HepG2 (cell line): ENCODE measurements around the gene CPNE8. TPM values are rescaled to one million over a fixed set of nuclear protein-coding genes. Genes with fewer than 3 reads are reported as not detected.

ENCODE experiments used
- ATAC-seq: fragments of 200-7000 bp; cut with Tn5 transposase; 3 replicates; pipeline ENCODE4 v1.9.1; 2020; ENCODE audit warnings: mild to moderate bottlenecking, moderate library complexity
- BruUV-seq: library from RNA; stranded (reverse); fragments of 400-500 nt; replicated peaks from 2 replicates; lab custom pipeline; 2021; lab: Mats Ljungman, UMichigan
- CTCF ChIA-PET: fragments of 300-600 bp; formaldehyde crosslinking; extraction: SDS; loops from one replicate; lab custom pipeline; 2021; ENCODE audit warnings: low total read pairs, inconsistent platforms, low intra/inter-chr PET ratio; lab: Yijun Ruan, JAX
- POLR2A ChIA-PET: fragments of 350-600 bp; sonication (Branson Sonifier 250); formaldehyde crosslinking; loops from one replicate; lab custom pipeline; 2020; ENCODE audit warnings: antibody characterized with exemption, inconsistent platforms; lab: Yijun Ruan, JAX
- DNase-seq: peaks from one replicate; pipeline ENCODE4 v3.0.0-alpha.2; 2015; ENCODE audit warnings: low spot score
- FAIRE-seq: peaks from 3 replicates; lab custom pipeline; 2011; peaks lifted over from hg19 to GRCh38; lab: Jason Lieb, UNC
- H2AFZ ChIP-seq: one replicate; pipeline ENCODE4 v1.6.1; 2011; ENCODE audit warnings: low read length, inconsistent platforms
- H3K27ac ChIP-seq: fragments of 300-600 bp; 3 replicates; pipeline ENCODE4 v1.8.0; 2011; ENCODE audit warnings: mixed run types, mild to moderate bottlenecking, mixed read lengths, low read length, inconsistent platforms; ENCODE audit not compliant: insufficient read depth; ENCODE audit errors: extremely low read length
- H3K27me3 ChIP-seq, 2 experiments: fragments of 200-600 bp in 1 of 2; 2 replicates in 1 of 2; 3 replicates in 1 of 2; pipeline versions ENCODE4 v1.6.0 to v1.8.0; 2011; ENCODE audit warnings: low read length in 2 of 2, mild to moderate bottlenecking in 2 of 2, moderate library complexity in 2 of 2, inconsistent platforms in 1 of 2; ENCODE audit not compliant: insufficient read depth in 2 of 2, control insufficient read depth in 1 of 2
- H3K36me3 ChIP-seq, 2 experiments: fragments of 200-600 bp in 1 of 2; replicated peaks in 1 of 2; 2 replicates in 1 of 2; 3 replicates in 1 of 2; pipeline versions ENCODE4 v1.5.1 to v1.8.0; 2011; ENCODE audit warnings: low read length in 2 of 2, inconsistent platforms in 1 of 2; ENCODE audit not compliant: insufficient read depth in 2 of 2, control insufficient read depth in 1 of 2
- H3K4me1 ChIP-seq: 2 replicates; pipeline ENCODE4 v1.5.1; 2012; ENCODE audit warnings: low read length, inconsistent platforms; ENCODE audit not compliant: insufficient read depth
- H3K4me2 ChIP-seq: 2 replicates; pipeline ENCODE4 v1.6.0; 2011; ENCODE audit warnings: low read depth, low read length, inconsistent platforms
- H3K4me3 ChIP-seq, 3 experiments: fragments of 200-600 bp in 1 of 3; sonication (generic), shearing (Covaris generic) in 1 of 3; replicated peaks in 1 of 3; 2 replicates each; pipeline ENCODE4 v1.5.1; 2011 to 2016; ENCODE audit warnings: low read length in 3 of 3, inconsistent platforms in 2 of 3, low read depth in 2 of 3, mild to moderate bottlenecking in 2 of 3, control low read depth in 1 of 3, mixed read lengths in 1 of 3; ENCODE audit not compliant: insufficient read depth in 1 of 3
- H3K79me2 ChIP-seq: one replicate; pipeline ENCODE4 v1.6.1; 2011; ENCODE audit warnings: low read length, inconsistent platforms; ENCODE audit not compliant: insufficient read depth
- H3K9ac ChIP-seq: 2 replicates; pipeline ENCODE4 v1.6.0; 2011; ENCODE audit warnings: mild to moderate bottlenecking, low read depth, low read length, inconsistent platforms; ENCODE audit not compliant: insufficient read depth
- H3K9me3 ChIP-seq: 2 replicates; pipeline ENCODE4 v1.5.1; 2012; ENCODE audit warnings: mild to moderate bottlenecking, low read length
- H4K20me1 ChIP-seq: 2 replicates; pipeline ENCODE4 v1.6.0; 2011; ENCODE audit warnings: inconsistent platforms, mild to moderate bottlenecking, low read length, moderate library complexity; ENCODE audit not compliant: insufficient read depth
- CAMTA2 ChIP-seq: sonication (generic); formaldehyde crosslinking; IDR thresholded peaks from 2 replicates; pipeline ENCODE4 v1.4.0; 2020; ENCODE audit warnings: mild to moderate bottlenecking, missing genetic modification reagents, borderline replicate concordance
- JARID2 ChIP-seq: sonication (generic); formaldehyde crosslinking; IDR thresholded peaks from 2 replicates; pipeline ENCODE4 v1.8.1; 2023; ENCODE audit warnings: missing genetic modification reagents, inconsistent platforms; ENCODE audit not compliant: insufficient replicate concordance
- SIN3A ChIP-seq: IDR thresholded peaks from 2 replicates; pipeline ENCODE4 v1.6.1; 2011; ENCODE audit warnings: low read depth, mild to moderate bottlenecking, control low read depth, low read length, borderline replicate concordance
- XRCC5 ChIP-seq: fragments of 200-400 bp; formaldehyde crosslinking; optimal IDR thresholded peaks from 2 replicates; pipeline ENCODE3; 2017; ENCODE audit warnings: mild to moderate bottlenecking, low read length
- ZBTB20 ChIP-seq: sonication (generic); formaldehyde crosslinking; IDR thresholded peaks from 2 replicates; pipeline ENCODE4 v1.8.1; 2023; ENCODE audit warnings: missing genetic modification reagents, low read depth, mild to moderate bottlenecking, borderline replicate concordance
- ZNF33B ChIP-seq: sonication (generic); formaldehyde crosslinking; IDR thresholded peaks from 2 replicates; pipeline ENCODE4 v1.5.1; 2020; ENCODE audit warnings: mild to moderate bottlenecking, missing genetic modification reagents
- ZNF558 ChIP-seq: sonication (generic); formaldehyde crosslinking; IDR thresholded peaks from 2 replicates; pipeline ENCODE4 v1.9.0; 2022; ENCODE audit warnings: mild to moderate bottlenecking, missing genetic modification reagents, borderline replicate concordance
- ZNF737 ChIP-seq: sonication (generic); formaldehyde crosslinking; IDR thresholded peaks from 2 replicates; pipeline ENCODE4 v1.5.0; 2020; ENCODE audit warnings: missing genetic modification reagents, mild to moderate bottlenecking, borderline replicate concordance
- WGBS: methylation state at CpG from one replicate; pipeline ENCODE4 v1.1.6; 2017; ENCODE audit warnings: low lambda C conversion rate; 5-methylcytosine and 5-hydroxymethylcytosine counted together
- in situ Hi-C: cut with HindIII; loops from 2 replicates; pipeline ENCODE4 v1.10.0; 2017; ENCODE audit warnings: low pct_unique_long_range_greater_than_20kb; ENCODE audit not compliant: extremely low pct_ligation_motif_present
- intact Hi-C: fragments of 100-400 bp; cut with micrococcal nuclease; formaldehyde crosslinking; loops from one replicate; pipeline ENCODE4 v1.10.0; 2022; ENCODE audit not compliant: unreplicated experiment
- polyA plus RNA-seq, 8 experiments: library from polyadenylated mRNA; depleted of rRNA in 3 of 8; stranded (reverse) in 7 of 8; unstranded in 1 of 8; fragments of >200 nt; fragmentation: Illumina TruSeq in 4 of 8; extraction: Trizol in 4 of 8; gene quantifications; 2 replicates each; pipeline versions ENCODE4 v1.2.1 to v1.2.3, GENCODE V29; 2011 to 2016; ENCODE audit warnings: low read depth in 4 of 8, missing spikeins in 1 of 8, mixed read lengths in 1 of 8; ENCODE audit not compliant: insufficient read depth in 1 of 8
- total RNA-seq, 5 experiments: library from RNA; depleted of rRNA; stranded (reverse); fragments of >200 nt; fragmentation: Illumina TruSeq; extraction: Trizol; gene quantifications; 2 replicates each; pipeline ENCODE4 v1.2.3, GENCODE V29; 2016; ENCODE audit warnings: low read depth in 1 of 5
- TF ChIP-seq, protein P1 (sequence below): sonication (generic); formaldehyde crosslinking; IDR thresholded peaks from 2 replicates; pipeline ENCODE4 v1.4.0; 2020; ENCODE audit warnings: missing genetic modification reagents
- TF ChIP-seq, protein P2 (sequence below): sonication (generic); formaldehyde crosslinking; IDR thresholded peaks from 2 replicates; pipeline ENCODE4 v1.5.0; 2020; ENCODE audit warnings: missing genetic modification reagents
- TF ChIP-seq, protein P3 (sequence below): sonication (generic); formaldehyde crosslinking; IDR thresholded peaks from 2 replicates; pipeline ENCODE4 v1.4.0; 2020; ENCODE audit warnings: mild to moderate bottlenecking, missing genetic modification reagents
- TF ChIP-seq, protein P4 (sequence below): IDR thresholded peaks from 2 replicates; pipeline ENCODE4 v1.6.1; 2016; ENCODE audit warnings: missing compliant biosample characterization, missing genetic modification reagents, borderline replicate concordance

The CPNE8 gene
- total and polyA plus RNA-seq, 2 of the 13 experiments (the other 11 are each of a cell fraction or from before 2014, with no cell fraction given), result 2.4 to 2.7 TPM

GRCh38 chr12:38732761-38733160, 172.6 kb downstream of the CPNE8 start:
- Histone ChIP-seq H3K79me2 (no peaks in the 10 kb centered on the region), H2AFZ (no peak overlapping the region), H3K27ac (no peak overlapping the region), H3K9me3 (no peaks in the 10 kb centered on the region), H3K36me3 (no peaks in the 10 kb centered on the region), H4K20me1 (no peaks in the 10 kb centered on the region), H3K4me3 (no peak overlapping the region), H3K27me3 (no peaks in the 10 kb centered on the region), H3K9ac (no peak overlapping the region), H3K4me2 (no peak overlapping the region), H3K4me1 (no peaks in the 10 kb centered on the region)
- ATAC-seq, result no peak
- intact Hi-C loops, result loop anchor here (5.0 kb wide), 1 partner anchor 325 kb away; no protein-coding TSS in a partner anchor
- BruUV-seq, result no TSS peak
- FAIRE-seq, result no peak
- CTCF ChIA-PET, result no interaction called here
- POLR2A ChIA-PET, result no interaction called here
- DNase-seq, result no peak
- in situ Hi-C loops, result no loop called here
- TF ChIP-seq SIN3A (no peak), JARID2 (CRISPR knock-in tag) (no peak)
- TF ChIP-seq, protein P1, sequence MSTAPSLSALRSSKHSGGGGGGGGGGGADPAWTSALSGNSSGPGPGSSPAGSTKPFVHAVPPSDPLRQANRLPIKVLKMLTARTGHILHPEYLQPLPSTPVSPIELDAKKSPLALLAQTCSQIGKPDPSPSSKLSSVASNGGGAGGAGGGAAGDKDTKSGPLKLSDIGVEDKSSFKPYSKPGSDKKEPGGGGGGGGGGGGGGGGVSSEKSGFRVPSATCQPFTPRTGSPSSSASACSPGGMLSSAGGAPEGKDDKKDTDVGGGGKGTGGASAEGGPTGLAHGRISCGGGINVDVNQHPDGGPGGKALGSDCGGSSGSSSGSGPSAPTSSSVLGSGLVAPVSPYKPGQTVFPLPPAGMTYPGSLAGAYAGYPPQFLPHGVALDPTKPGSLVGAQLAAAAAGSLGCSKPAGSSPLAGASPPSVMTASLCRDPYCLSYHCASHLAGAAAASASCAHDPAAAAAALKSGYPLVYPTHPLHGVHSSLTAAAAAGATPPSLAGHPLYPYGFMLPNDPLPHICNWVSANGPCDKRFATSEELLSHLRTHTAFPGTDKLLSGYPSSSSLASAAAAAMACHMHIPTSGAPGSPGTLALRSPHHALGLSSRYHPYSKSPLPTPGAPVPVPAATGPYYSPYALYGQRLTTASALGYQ (CRISPR knock-in tag), result no peak
- TF ChIP-seq, protein P2, sequence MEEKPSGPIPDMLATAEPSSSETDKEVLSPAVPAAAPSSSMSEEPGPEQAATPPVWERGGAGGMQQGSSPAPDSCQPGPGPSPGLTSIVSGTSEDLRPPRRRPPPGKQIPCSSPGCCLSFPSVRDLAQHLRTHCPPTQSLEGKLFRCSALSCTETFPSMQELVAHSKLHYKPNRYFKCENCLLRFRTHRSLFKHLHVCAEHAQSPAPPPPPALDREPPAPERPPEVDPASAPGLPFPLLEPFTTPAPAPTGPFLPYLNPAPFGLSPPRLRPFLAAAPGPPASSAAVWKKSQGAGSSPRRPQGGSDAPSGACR (CRISPR knock-in tag), result no peak
- TF ChIP-seq, all 625 proteins: peak for 0

- H3K27ac ChIP-seq, result no peak overlapping the region
- ChIA-PET CTCF (no interaction called here), POLR2A (no interaction called here)
- H2AFZ ChIP-seq, result no peak overlapping the region
- no peaks in the 10 kb centered on the region for H3K36me3 ChIP-seq
- H3K4me3 ChIP-seq, result no peak overlapping the region
- no peak for FAIRE-seq
- H3K4me2 ChIP-seq, result no peak overlapping the region
- no peak for ATAC-seq
- H3K79me2 ChIP-seq, result no peaks in the 10 kb centered on the region
- no peaks in the 10 kb centered on the region for H3K27me3 ChIP-seq
- no peak for DNase-seq
- WGBS, result 73% methylated on average over 1 of the region's 1 CpG
- no TSS peak for BruUV-seq
- intact Hi-C loops (no loop called here), in situ Hi-C loops (no loop called here)
- H3K4me1 ChIP-seq, result no peaks in the 10 kb centered on the region
- H3K9me3 ChIP-seq, result no peaks in the 10 kb centered on the region
- H4K20me1 ChIP-seq, result no peaks in the 10 kb centered on the region
- no peak overlapping the region for H3K9ac ChIP-seq
- TF ChIP-seq ZBTB20 (no peak), ZNF558 (no peak), ZNF737 (CRISPR knock-in tag) (no peak), ZNF33B (CRISPR knock-in tag) (no peak), CAMTA2 (CRISPR knock-in tag) (no peak), XRCC5 (no peak)
- TF ChIP-seq, protein P3, sequence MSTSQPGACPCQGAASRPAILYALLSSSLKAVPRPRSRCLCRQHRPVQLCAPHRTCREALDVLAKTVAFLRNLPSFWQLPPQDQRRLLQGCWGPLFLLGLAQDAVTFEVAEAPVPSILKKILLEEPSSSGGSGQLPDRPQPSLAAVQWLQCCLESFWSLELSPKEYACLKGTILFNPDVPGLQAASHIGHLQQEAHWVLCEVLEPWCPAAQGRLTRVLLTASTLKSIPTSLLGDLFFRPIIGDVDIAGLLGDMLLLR (CRISPR knock-in tag), result no peak
- TF ChIP-seq, protein P4, sequence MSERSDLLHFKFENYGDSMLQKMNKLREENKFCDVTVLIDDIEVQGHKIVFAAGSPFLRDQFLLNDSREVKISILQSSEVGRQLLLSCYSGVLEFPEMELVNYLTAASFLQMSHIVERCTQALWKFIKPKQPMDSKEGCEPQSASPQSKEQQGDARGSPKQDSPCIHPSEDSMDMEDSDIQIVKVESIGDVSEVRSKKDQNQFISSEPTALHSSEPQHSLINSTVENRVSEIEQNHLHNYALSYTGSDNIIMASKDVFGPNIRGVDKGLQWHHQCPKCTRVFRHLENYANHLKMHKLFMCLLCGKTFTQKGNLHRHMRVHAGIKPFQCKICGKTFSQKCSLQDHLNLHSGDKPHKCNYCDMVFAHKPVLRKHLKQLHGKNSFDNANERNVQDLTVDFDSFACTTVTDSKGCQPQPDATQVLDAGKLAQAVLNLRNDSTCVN (CRISPR knock-in tag), result no peak
Measured at GRCh38 chr12:38728894-38729293, 176.5 kb downstream of the CPNE8 start.
